T-cell (primary cell): ENCODE measurements around the gene BCAP29. TPM values are rescaled to one million over a fixed set of nuclear protein-coding genes. Genes with fewer than 3 reads are reported as not detected.

Experiments
- ATAC-seq, 4 experiments: fragments of 200-7000 bp in 3 of 4; fragments of 150-1000 bp in 1 of 4; cut with Tn5 transposase; replicated peaks in 1 of 4; 1 replicate in 3 of 4; 2 replicates in 1 of 4; pipeline ENCODE4 v1.10.0; 2021; ENCODE audit warnings: moderate library complexity in 3 of 4, mild to moderate bottlenecking in 2 of 4, moderate number of reproducible peaks in 1 of 4
- CTCF ChIA-PET, 2 donors: fragments of 300-600 bp; sonication (Branson Sonifier 250); formaldehyde crosslinking; loops; one replicate each; lab custom pipeline; 2022; ENCODE audit warnings: antibody characterized with exemption in 2 of 2; lab: Charles Lee
- POLR2A ChIA-PET, 2 donors: fragments of 300-600 bp; sonication (Branson Sonifier 250); formaldehyde crosslinking; loops; one replicate each; lab custom pipeline; 2022; ENCODE audit warnings: antibody characterized with exemption in 2 of 2; lab: Charles Lee
- DNase-seq, 35 experiments: peaks; one replicate each; pipeline versions ENCODE4 v3.0.0 to v3.0.0-alpha.2; 2013 to 2023
- H3K27ac ChIP-seq: one replicate; pipeline ENCODE4 v1.5.1; 2013; ENCODE audit warnings: low read length
- H3K27me3 ChIP-seq, 2 experiments: replicated peaks in 1 of 2; 1 replicate in 1 of 2; 2 replicates in 1 of 2; pipeline versions ENCODE4 v1.6.1 to v1.7.0; 2013; ENCODE audit warnings: low read length in 1 of 2, mixed read lengths in 1 of 2; ENCODE audit not compliant: control insufficient read depth in 2 of 2, insufficient read depth in 2 of 2; ENCODE audit errors: extremely low read depth in 1 of 2
- H3K36me3 ChIP-seq, 2 donors: 1 replicate in 1 of 2; 2 replicates in 1 of 2; pipeline versions ENCODE4 v1.6.1 to v1.7.0; 2013; ENCODE audit warnings: low read length in 1 of 2; ENCODE audit not compliant: control insufficient read depth in 2 of 2, insufficient read depth in 1 of 2; ENCODE audit errors: extremely low read depth in 1 of 2
- H3K4me1 ChIP-seq, 2 experiments: 1 replicate in 1 of 2; 2 replicates in 1 of 2; pipeline versions ENCODE4 v1.6.1 to v1.7.0; 2013; ENCODE audit warnings: low read length in 2 of 2, mixed read lengths in 1 of 2; ENCODE audit not compliant: insufficient read depth in 2 of 2, control insufficient read depth in 1 of 2; ENCODE audit errors: extremely low read depth in 1 of 2
- H3K4me3 ChIP-seq, 2 donors: 1 replicate in 1 of 2; 2 replicates in 1 of 2; pipeline versions ENCODE4 v1.5.1 to v1.7.0; 2013; ENCODE audit warnings: mild to moderate bottlenecking in 2 of 2, low read length in 1 of 2, moderate library complexity in 1 of 2; ENCODE audit not compliant: control insufficient read depth in 1 of 2; ENCODE audit errors: extremely low read depth in 1 of 2
- H3K9me3 ChIP-seq: 2 replicates; pipeline ENCODE4 v1.7.0; 2013
- H3K27ac Mint-ChIP-seq, 2 donors: one replicate each; pipeline ENCODE4 v1.8.0; 2020 to 2021; ENCODE audit warnings: mild to moderate bottlenecking in 2 of 2, mixed read lengths in 2 of 2
- H3K27me3 Mint-ChIP-seq, 2 donors: one replicate each; pipeline ENCODE4 v1.8.0; 2021 to 2022; ENCODE audit warnings: mixed read lengths in 2 of 2
- H3K36me3 Mint-ChIP-seq: one replicate; pipeline ENCODE4 v1.8.0; 2021; ENCODE audit warnings: mixed read lengths
- H3K4me1 Mint-ChIP-seq, 3 donors: one replicate each; pipeline ENCODE4 v1.8.0; 2020 to 2022; ENCODE audit warnings: mixed read lengths in 3 of 3, mild to moderate bottlenecking in 1 of 3
- H3K4me3 Mint-ChIP-seq, 3 donors: one replicate each; pipeline ENCODE4 v1.8.0; 2020 to 2022; ENCODE audit warnings: mild to moderate bottlenecking in 3 of 3, mixed read lengths in 3 of 3, moderate library complexity in 3 of 3
- H3K9me3 Mint-ChIP-seq, 3 donors: one replicate each; pipeline ENCODE4 v1.8.0; 2020 to 2022; ENCODE audit warnings: mixed read lengths in 3 of 3
- WGBS: methylation state at CpG from one replicate; pipeline ENCODE4 v1.1.5; 2013; ENCODE audit warnings: missing lambda C conversion rate; ENCODE audit not compliant: insufficient coverage; 5-methylcytosine and 5-hydroxymethylcytosine counted together
- total RNA-seq, 35 experiments: library from RNA in 6 of 35; stranded (reverse) in 6 of 35; fragments of 120-200 nt in 1 of 35; gene quantifications; one replicate each; pipeline versions ENCODE4 v1.2.1 to v1.2.4 and lab custom pipeline; 2013 to 2026

Gene BCAP29
- total RNA-seq, 5 donors from 2014 or later (not counting 1 experiment from before 2014, with no cell fraction given): 12.5 to 17.5 (median 15.9) TPM

- DNase-seq (no peak), ATAC-seq (no peak)
- H3K4me1 Mint-ChIP-seq: no peaks in the 10 kb centered on the region
- Histone ChIP-seq H3K27ac (no peak overlapping the region), H3K4me3 (no peak overlapping the region), H3K9me3 (no peaks in the 10 kb centered on the region), H3K4me1 (no peaks in the 10 kb centered on the region), H3K27me3 (no peaks in the 10 kb centered on the region), H3K36me3 (peaks cover 0 to 11% of the 10 kb centered on the region in 2 donors)
- ChIA-PET POLR2A (interaction anchor here in 1 of 2 donors (0.6 kb wide), 1 partner anchor 124 kb away, joined by 3 read pairs; no protein-coding TSS in a partner anchor), CTCF (interaction anchor here in 1 of 2 donors (0.7 kb wide), 1 partner anchor 289 kb away, joined by 3 read pairs; no protein-coding TSS in a partner anchor)
- no peaks in the 10 kb centered on the region for H3K9me3 Mint-ChIP-seq
- no peak overlapping the region for H3K4me3 Mint-ChIP-seq
- no peak overlapping the region for H3K27ac Mint-ChIP-seq
- H3K36me3 Mint-ChIP-seq: peaks cover 25% of the 10 kb centered on the region
- H3K27me3 Mint-ChIP-seq: no peaks in the 10 kb centered on the region
- WGBS: 96% methylated on average over 3 of the region's 3 CpGs
These were observed 11.4 kb downstream of the BCAP29 start for GRCh38 chr7:107591421-107591820.

GRCh38 chr7:107592361-107593024, 12.4 kb downstream of the BCAP29 start:
- POLR2A ChIA-PET: no interaction called here
- Mint-ChIP-seq H3K36me3 (peaks cover 26% of the 10 kb centered on the region), H3K4me1 (no peaks in the 10 kb centered on the region), H3K9me3 (no peaks in the 10 kb centered on the region), H3K4me3 (no peak overlapping the region), H3K27me3 (no peaks in the 10 kb centered on the region), H3K27ac (no peak overlapping the region)
- no peak overlapping the region for H3K4me3 ChIP-seq
- no peak overlapping the region for H3K27ac ChIP-seq
- ATAC-seq (no peak), DNase-seq (no peak)
- H3K9me3 ChIP-seq: no peaks in the 10 kb centered on the region
- no peaks in the 10 kb centered on the region for H3K4me1 ChIP-seq
- peaks cover 0 to 11% of the 10 kb centered on the region in 2 donors for H3K36me3 ChIP-seq
- H3K27me3 ChIP-seq: no peaks in the 10 kb centered on the region
- 100% methylated on average over 2 of the region's 5 CpGs for WGBS
- CTCF ChIA-PET: no interaction called here

GRCh38 chr7:107593025-107593410, 13.0 kb downstream of the BCAP29 start:
- peaks cover 0 to 11% of the 10 kb centered on the region in 2 donors for H3K36me3 ChIP-seq
- ATAC-seq (no peak), DNase-seq (no peak)
- Mint-ChIP-seq H3K27ac (no peak overlapping the region), H3K4me1 (no peaks in the 10 kb centered on the region), H3K36me3 (peaks cover 26% of the 10 kb centered on the region), H3K9me3 (no peaks in the 10 kb centered on the region), H3K27me3 (no peaks in the 10 kb centered on the region), H3K4me3 (no peak overlapping the region)
- CTCF ChIA-PET: no interaction called here
- no peak overlapping the region for H3K4me3 ChIP-seq
- H3K27ac ChIP-seq: no peak overlapping the region
- H3K27me3 ChIP-seq: no peaks in the 10 kb centered on the region
- no CpG with 5 or more reads among the region's 1 CpG for WGBS
- no peaks in the 10 kb centered on the region for H3K4me1 ChIP-seq
- POLR2A ChIA-PET: no interaction called here
- no peaks in the 10 kb centered on the region for H3K9me3 ChIP-seq

GRCh38 chr7:107594961-107595737, 15.1 kb downstream of the BCAP29 start:
- Histone ChIP-seq H3K9me3 (no peaks in the 10 kb centered on the region), H3K4me1 (no peaks in the 10 kb centered on the region), H3K36me3 (peaks cover 0 to 11% of the 10 kb centered on the region in 2 donors), H3K27me3 (no peaks in the 10 kb centered on the region), H3K27ac (no peak overlapping the region), H3K4me3 (no peak overlapping the region)
- no peak overlapping the region for H3K4me3 Mint-ChIP-seq
- POLR2A ChIA-PET: no interaction called here
- DNase-seq (no peak), ATAC-seq (no peak)
- peaks cover 23% of the 10 kb centered on the region for H3K36me3 Mint-ChIP-seq
- WGBS: no CpG with 5 or more reads among the region's 4 CpGs
- no peak overlapping the region for H3K27ac Mint-ChIP-seq
- no peaks in the 10 kb centered on the region for H3K27me3 Mint-ChIP-seq
- CTCF ChIA-PET: interaction anchor here (0.6 kb wide), 2 partner anchors 13 to 131 kb away, joined by 3 to 7 read pairs; no protein-coding TSS in a partner anchor
- no peaks in the 10 kb centered on the region for H3K9me3 Mint-ChIP-seq
- H3K4me1 Mint-ChIP-seq: no peaks in the 10 kb centered on the region

GRCh38 chr7:107596881-107597581, 17.0 kb downstream of the BCAP29 start:
- no peaks in the 10 kb centered on the region for H3K9me3 ChIP-seq
- no peaks in the 10 kb centered on the region for H3K27me3 Mint-ChIP-seq
- H3K4me3 ChIP-seq: no peak overlapping the region
- peaks cover 36% of the 10 kb centered on the region for H3K36me3 Mint-ChIP-seq
- no peak overlapping the region for H3K27ac Mint-ChIP-seq
- H3K36me3 ChIP-seq: peaks cover 0 to 13% of the 10 kb centered on the region in 2 donors
- DNase-seq (no peak), ATAC-seq (no peak)
- no peaks in the 10 kb centered on the region for H3K27me3 ChIP-seq
- WGBS: 100% methylated on average over 3 of the region's 5 CpGs
- H3K4me3 Mint-ChIP-seq: no peak overlapping the region
- H3K27ac ChIP-seq: no peak overlapping the region
- H3K4me1 ChIP-seq: no peaks in the 10 kb centered on the region
- ChIA-PET POLR2A (interaction anchor here in 1 of 2 donors (0.6 to 0.7 kb wide), 2 partner anchors 471 to 1426 kb away, joined by 3 to 4 read pairs; no protein-coding TSS in a partner anchor), CTCF (interaction anchor here in 1 of 2 donors (0.6 kb wide), 1 partner anchor 126 kb away, joined by 3 read pairs; no protein-coding TSS in a partner anchor)
- H3K9me3 Mint-ChIP-seq: no peaks in the 10 kb centered on the region
- no peaks in the 10 kb centered on the region for H3K4me1 Mint-ChIP-seq

- no peaks in the 10 kb centered on the region for H3K27me3 Mint-ChIP-seq
- no peaks in the 10 kb centered on the region for H3K4me1 Mint-ChIP-seq
- H3K27ac Mint-ChIP-seq: no peak overlapping the region
- H3K9me3 Mint-ChIP-seq: no peaks in the 10 kb centered on the region
- POLR2A ChIA-PET: interaction anchor here in 1 of 2 donors (0.7 kb wide), 1 partner anchor 1427 kb away, joined by 3 read pairs; no protein-coding TSS in a partner anchor
- Histone ChIP-seq H3K9me3 (no peaks in the 10 kb centered on the region), H3K4me3 (no peak overlapping the region), H3K27me3 (no peaks in the 10 kb centered on the region), H3K36me3 (peaks cover 0 to 15% of the 10 kb centered on the region in 2 donors), H3K27ac (no peak overlapping the region), H3K4me1 (no peaks in the 10 kb centered on the region)
- DNase-seq (no peak), ATAC-seq (no peak)
- WGBS: no CpG with 5 or more reads among the region's 1 CpG
- H3K36me3 Mint-ChIP-seq: peaks cover 36% of the 10 kb centered on the region
- CTCF ChIA-PET: interaction anchor here in 1 of 2 donors (0.6 kb wide), 1 partner anchor 127 kb away, joined by 3 read pairs; no protein-coding TSS in a partner anchor
- H3K4me3 Mint-ChIP-seq: no peak overlapping the region
These were observed 17.5 kb downstream of the BCAP29 start for GRCh38 chr7:107597582-107597916.
